ENCODE measurements around the gene KCNQ1OT1. TPM values are rescaled to one million over a fixed set of nuclear protein-coding genes. Genes with fewer than 3 reads are reported as not detected.

The KCNQ1OT1 gene
- total and polyA plus RNA-seq, 9 of the 15 experiments (the other 6 are each of a cell fraction or from before 2014, with no cell fraction given): 0.04 to 2.3 (median 0.74) TPM

GRCh38 chr11:2564588-2565425 lies 135.0 kb downstream of the KCNQ1OT1 start (continued):
- TF ChIP-seq AFF1 (IDR thresholded peaks at IDR 0.05; ENCODE audit: low read depth in 1 of 2, partially characterized antibody in 2 of 2) (no peak), POLR2AphosphoS2 (IDR thresholded peaks at IDR 0.05; ENCODE audit: low read length) (no peak), E2F4 (CRISPR knock-in tag; IDR thresholded peaks at IDR 0.05; ENCODE audit: low read depth) (no peak), ZNF764 (CRISPR knock-in tag; IDR thresholded peaks at IDR 0.05; ENCODE audit: low read depth) (no peak), MED1 (CRISPR knock-in tag; IDR thresholded peaks at IDR 0.05; ENCODE audit: borderline replicate concordance) (no peak), USF1 (CRISPR knock-in tag; IDR thresholded peaks at IDR 0.05) (no peak)
